Progenitor cell of endocrine pancreas (in vitro differentiated cells): ENCODE data around the gene MACROD1. TPM values are rescaled to one million over a fixed set of nuclear protein-coding genes. Genes with fewer than 3 reads are reported as not detected.

Source experiments
- DNase-seq: peaks from one replicate; pipeline ENCODE4 v3.0.0; 2021; ENCODE audit warnings: low spot score; ENCODE audit not compliant: unreplicated experiment
- H3K27ac Mint-ChIP-seq: 2 replicates; pipeline ENCODE4 v1.8.0; 2021; ENCODE audit warnings: mild to moderate bottlenecking, moderate library complexity, mixed read lengths
- H3K27me3 Mint-ChIP-seq: 2 replicates; pipeline ENCODE4 v1.8.0; 2021; ENCODE audit warnings: mixed read lengths
- H3K36me3 Mint-ChIP-seq: 2 replicates; pipeline ENCODE4 v1.8.0; 2022; ENCODE audit warnings: mixed read lengths; ENCODE audit not compliant: insufficient read depth
- H3K4me1 Mint-ChIP-seq: 2 replicates; pipeline ENCODE4 v1.8.0; 2021; ENCODE audit warnings: low read depth, mixed read lengths
- H3K4me3 Mint-ChIP-seq: 2 replicates; pipeline ENCODE4 v1.8.0; 2021; ENCODE audit warnings: low read depth, mild to moderate bottlenecking, moderate library complexity, mixed read lengths
- H3K9me3 Mint-ChIP-seq: 2 replicates; pipeline ENCODE4 v1.8.0; 2021; ENCODE audit warnings: low read depth, mixed read lengths
- total RNA-seq: library from RNA; stranded (reverse); gene quantifications from 2 replicates; pipeline ENCODE4 v1.2.1, GENCODE V29; 2021
- TF ChIP-seq, protein P1 (sequence below): fragments of 200-600 bp; sonication (generic); IDR thresholded peaks from one replicate; pipeline ENCODE4 v1.5.0; 2021; ENCODE audit warnings: antibody characterized with exemption, mild to moderate bottlenecking; ENCODE audit not compliant: unreplicated experiment

MACROD1 gene
- total RNA-seq, 1 donor from 2014 or later, result 28.0 TPM

- TF ChIP-seq, protein P1, sequence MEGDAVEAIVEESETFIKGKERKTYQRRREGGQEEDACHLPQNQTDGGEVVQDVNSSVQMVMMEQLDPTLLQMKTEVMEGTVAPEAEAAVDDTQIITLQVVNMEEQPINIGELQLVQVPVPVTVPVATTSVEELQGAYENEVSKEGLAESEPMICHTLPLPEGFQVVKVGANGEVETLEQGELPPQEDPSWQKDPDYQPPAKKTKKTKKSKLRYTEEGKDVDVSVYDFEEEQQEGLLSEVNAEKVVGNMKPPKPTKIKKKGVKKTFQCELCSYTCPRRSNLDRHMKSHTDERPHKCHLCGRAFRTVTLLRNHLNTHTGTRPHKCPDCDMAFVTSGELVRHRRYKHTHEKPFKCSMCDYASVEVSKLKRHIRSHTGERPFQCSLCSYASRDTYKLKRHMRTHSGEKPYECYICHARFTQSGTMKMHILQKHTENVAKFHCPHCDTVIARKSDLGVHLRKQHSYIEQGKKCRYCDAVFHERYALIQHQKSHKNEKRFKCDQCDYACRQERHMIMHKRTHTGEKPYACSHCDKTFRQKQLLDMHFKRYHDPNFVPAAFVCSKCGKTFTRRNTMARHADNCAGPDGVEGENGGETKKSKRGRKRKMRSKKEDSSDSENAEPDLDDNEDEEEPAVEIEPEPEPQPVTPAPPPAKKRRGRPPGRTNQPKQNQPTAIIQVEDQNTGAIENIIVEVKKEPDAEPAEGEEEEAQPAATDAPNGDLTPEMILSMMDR, result no peak
- peaks cover 10% of the 10 kb centered on the region for H3K4me1 Mint-ChIP-seq
- no peak overlapping the region for H3K27ac Mint-ChIP-seq
- H3K27me3 Mint-ChIP-seq, result peaks cover 43% of the 10 kb centered on the region
- H3K9me3 Mint-ChIP-seq, result no peaks in the 10 kb centered on the region
- H3K4me3 Mint-ChIP-seq, result no peak overlapping the region
- no peaks in the 10 kb centered on the region for H3K36me3 Mint-ChIP-seq
- DNase-seq, result no peak
These were observed 146.5 kb downstream of the MACROD1 start for GRCh38 chr11:64019106-64020037.

GRCh38 chr11:64018310-64018709 lies 147.6 kb downstream of the MACROD1 start:
- no peak for DNase-seq
- Mint-ChIP-seq H3K4me3 (no peak overlapping the region), H3K9me3 (no peaks in the 10 kb centered on the region), H3K27ac (no peak overlapping the region), H3K4me1 (peaks cover 13% of the 10 kb centered on the region), H3K27me3 (peaks cover 39% of the 10 kb centered on the region), H3K36me3 (no peaks in the 10 kb centered on the region)
- TF ChIP-seq, protein P1, result no peak

DNA sequence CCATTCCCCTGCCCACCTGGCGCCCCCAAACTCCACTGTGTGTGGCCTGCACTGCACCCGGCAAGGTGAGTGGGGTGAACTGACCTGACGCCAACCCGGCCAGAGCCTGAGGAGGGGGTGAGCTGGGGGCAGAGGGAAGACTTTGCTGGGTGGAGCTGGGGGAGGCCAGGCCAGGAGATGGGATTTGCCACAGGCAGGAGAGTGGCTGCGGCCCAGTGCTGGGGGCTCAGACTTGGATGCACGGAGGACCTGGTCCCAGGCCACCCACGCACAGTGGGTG lies 148.0 kb downstream of the MACROD1 start:
- H3K4me3 Mint-ChIP-seq, result no peak overlapping the region
- peaks cover 13% of the 10 kb centered on the region for H3K4me1 Mint-ChIP-seq
- TF ChIP-seq, protein P1, result no peak
- DNase-seq, result no peak
- no peak overlapping the region for H3K27ac Mint-ChIP-seq
- peaks cover 39% of the 10 kb centered on the region for H3K27me3 Mint-ChIP-seq
- H3K9me3 Mint-ChIP-seq, result no peaks in the 10 kb centered on the region
- no peaks in the 10 kb centered on the region for H3K36me3 Mint-ChIP-seq

DNA sequence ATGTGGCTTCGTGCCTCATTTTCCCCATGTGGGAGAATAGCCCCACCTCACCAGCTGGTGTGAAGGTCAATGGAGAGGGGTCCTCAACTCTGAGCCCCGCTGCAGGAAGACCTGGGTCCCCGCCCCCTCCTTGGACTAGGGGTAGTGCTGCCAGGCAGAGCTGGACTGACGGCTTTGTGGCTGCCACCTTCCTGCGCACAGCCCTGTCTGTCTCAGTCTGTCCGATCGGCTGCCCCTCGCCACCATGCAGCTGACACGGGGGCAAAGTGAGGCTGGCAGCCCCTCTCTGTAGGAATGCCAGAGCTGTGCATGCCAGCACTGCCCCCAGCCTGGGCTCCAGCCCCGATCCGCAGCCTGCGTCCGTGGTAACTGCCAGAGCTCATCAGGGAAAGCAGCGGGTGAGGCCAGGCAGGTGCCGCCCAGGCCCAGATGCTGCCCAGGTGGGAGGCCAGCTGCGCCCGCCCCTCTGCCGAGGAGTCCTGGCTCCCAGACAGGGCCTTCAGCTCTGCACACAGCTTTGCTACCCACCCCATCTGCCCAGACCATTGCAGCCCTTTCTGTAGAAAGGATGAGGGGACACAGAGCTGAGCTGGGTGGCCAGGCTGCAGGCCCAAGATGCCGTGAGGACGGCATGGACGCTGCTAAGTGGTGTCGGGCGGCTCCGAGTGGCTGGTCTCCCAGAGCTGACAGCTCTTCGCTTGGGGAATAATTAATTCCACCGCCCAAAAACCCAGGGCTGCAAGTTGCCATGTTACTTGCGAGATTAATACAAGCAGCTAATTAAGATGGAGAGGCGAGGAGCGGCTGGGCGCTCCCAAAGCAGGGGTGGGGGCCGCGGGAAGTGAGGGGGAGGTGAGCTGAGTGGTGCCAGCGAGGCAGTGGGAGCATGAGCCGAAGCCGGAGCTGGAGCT lies 149.7 kb downstream of the MACROD1 start:
- peaks cover 33% of the 10 kb centered on the region for H3K27me3 Mint-ChIP-seq
- no peaks in the 10 kb centered on the region for H3K9me3 Mint-ChIP-seq
- no peak overlapping the region for H3K27ac Mint-ChIP-seq
- peaks cover 13% of the 10 kb centered on the region for H3K4me1 Mint-ChIP-seq
- TF ChIP-seq, protein P1, result no peak
- H3K4me3 Mint-ChIP-seq, result no peak overlapping the region
- no peaks in the 10 kb centered on the region for H3K36me3 Mint-ChIP-seq
- no peak for DNase-seq

DNA sequence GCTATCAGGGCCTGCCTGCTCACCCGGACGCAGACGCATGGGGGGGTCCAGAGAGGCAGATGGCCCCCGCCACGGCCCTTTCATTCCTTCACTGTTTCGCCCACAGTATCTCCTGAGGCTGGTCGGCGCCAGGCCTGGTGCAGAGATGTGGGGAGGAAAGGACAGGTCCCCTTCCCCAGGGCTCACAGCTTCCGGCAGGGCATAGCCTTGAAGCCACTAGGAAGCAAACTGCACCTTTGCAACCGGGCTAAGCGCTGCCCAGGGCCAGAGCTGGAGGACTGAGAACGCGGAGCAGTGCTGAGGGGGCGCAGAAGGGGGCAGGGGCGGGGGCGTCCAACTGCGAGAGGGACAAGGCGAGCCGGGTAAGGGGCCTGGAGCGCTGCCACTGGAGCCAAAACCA lies 150.4 kb downstream of the MACROD1 start:
- H3K4me1 Mint-ChIP-seq, result peaks cover 13% of the 10 kb centered on the region
- DNase-seq, result no peak
- H3K36me3 Mint-ChIP-seq, result no peaks in the 10 kb centered on the region
- TF ChIP-seq, protein P1, result no peak
- H3K9me3 Mint-ChIP-seq, result no peaks in the 10 kb centered on the region
- no peak overlapping the region for H3K4me3 Mint-ChIP-seq
- no peak overlapping the region for H3K27ac Mint-ChIP-seq
- H3K27me3 Mint-ChIP-seq, result peaks cover 27% of the 10 kb centered on the region
